Colonic mucosa (tissue), 4 donors: ENCODE results near the gene DNAI2. TPM values are rescaled to one million over a fixed set of nuclear protein-coding genes. Genes with fewer than 3 reads are reported as not detected.

ENCODE experiments used
- DNase-seq: peaks from one replicate; pipeline ENCODE4 v3.0.0-alpha.2; 2020
- H3K27ac ChIP-seq: fragments of 200-600 bp; one replicate; pipeline ENCODE4 v1.8.0; 2021
- H3K27me3 ChIP-seq: fragments of 200-600 bp; one replicate; pipeline ENCODE4 v1.8.0; 2021
- H3K36me3 ChIP-seq: fragments of 200-600 bp; one replicate; pipeline ENCODE4 v1.8.0; 2021
- H3K4me1 ChIP-seq: fragments of 200-600 bp; one replicate; pipeline ENCODE4 v1.8.0; 2021; ENCODE audit warnings: mild to moderate bottlenecking
- H3K4me3 ChIP-seq: fragments of 200-600 bp; one replicate; pipeline ENCODE4 v1.8.0; 2021
- H3K9ac ChIP-seq, 2 donors: one replicate each; pipeline ENCODE4 v1.7.0; 2013; ENCODE audit warnings: control low read depth in 2 of 2, low read depth in 2 of 2, low read length in 2 of 2
- H3K9me3 ChIP-seq: fragments of 200-600 bp; one replicate; pipeline ENCODE4 v1.8.0; 2021
- CTCF ChIP-seq: fragments of 200-600 bp; IDR thresholded peaks from one replicate; pipeline ENCODE4 v1.8.0; 2022; ENCODE audit warnings: antibody characterized with exemption, mild to moderate bottlenecking
- intact Hi-C: fragments of 100-400 bp; cut with DNase I; formaldehyde crosslinking; loops from one replicate; pipeline ENCODE4 v1.14.1; 2022
- total RNA-seq, 2 donors: library from RNA; stranded (reverse); fragmentation: NEBNext Ultra II Directional in 1 of 2; extraction: Animal tissue kit (Norgen Biotek cat#: 25700) in 1 of 2; gene quantifications; one replicate each; pipeline ENCODE4 v1.2.1, GENCODE V29; 2021
- donor health status: healthy.
- donor health status: DM: no; HTN: no; CAD: no.
- donor health status: DM: no; HTN: no; CAD: no.

DNAI2 gene
- total RNA-seq, 2 donors from 2014 or later, result not detected

DNA sequence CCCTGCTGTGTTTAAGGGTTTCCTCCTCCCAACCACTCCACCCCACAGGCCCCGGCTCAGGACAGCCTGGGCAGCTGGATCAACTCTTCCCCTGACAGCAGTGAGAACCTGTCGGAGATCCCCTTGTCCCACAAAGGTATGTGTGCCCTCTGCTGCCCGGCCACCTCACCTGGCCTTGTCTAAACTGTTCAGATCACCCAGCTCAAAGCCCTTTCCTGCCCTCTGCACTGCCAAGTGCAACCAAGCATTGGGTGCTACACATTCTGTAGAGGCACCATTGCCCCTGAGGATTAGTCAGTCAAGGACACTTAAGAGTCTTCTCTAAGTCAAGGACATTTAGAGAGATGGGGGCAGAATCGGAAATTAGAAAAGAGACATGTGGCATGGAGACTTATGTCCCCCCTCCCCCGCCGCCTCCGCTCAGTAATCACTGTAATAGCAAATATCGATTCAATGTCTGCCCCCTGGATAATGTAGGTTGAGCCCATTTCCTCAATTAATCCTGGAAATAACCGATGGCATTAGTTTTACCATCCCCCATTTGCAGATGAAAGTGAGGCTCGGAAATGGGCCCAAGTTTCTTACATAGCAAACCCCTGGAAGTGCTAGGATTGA, 79.5 kb downstream of the DNAI2 start:
- DNase-seq, result no peak
- intact Hi-C loops, result no loop called here
- Histone ChIP-seq H3K9me3 (no peaks in the 10 kb centered on the region), H3K27ac (no peak overlapping the region), H3K27me3 (peaks cover 52% of the 10 kb centered on the region), H3K4me3 (no peak overlapping the region), H3K36me3 (no peaks in the 10 kb centered on the region), H3K4me1 (peaks cover 5% of the 10 kb centered on the region), H3K9ac (no peak overlapping the region)
- TF ChIP-seq CTCF, result no peak

- peaks cover 5% of the 10 kb centered on the region for H3K4me1 ChIP-seq
- intact Hi-C loops, result no loop called here
- H3K9ac ChIP-seq, result no peak overlapping the region
- H3K27ac ChIP-seq, result no peak overlapping the region
- H3K27me3 ChIP-seq, result peaks cover 52% of the 10 kb centered on the region
- H3K9me3 ChIP-seq, result no peaks in the 10 kb centered on the region
- no peak overlapping the region for H3K4me3 ChIP-seq
- peak; percentile 58 for DNase-seq
- no peaks in the 10 kb centered on the region for H3K36me3 ChIP-seq
- TF ChIP-seq CTCF, result peak; percentile 58
Observed at GRCh38 chr17:74354123-74354522, 80.1 kb downstream of the DNAI2 start.

GRCh38 chr17:74354561-74354960, 80.5 kb downstream of the DNAI2 start:
- TF ChIP-seq CTCF, result no peak
- DNase-seq, result no peak
- intact Hi-C loops, result no loop called here
- Histone ChIP-seq H3K27ac (no peak overlapping the region), H3K36me3 (no peaks in the 10 kb centered on the region), H3K4me1 (peaks cover 5% of the 10 kb centered on the region), H3K27me3 (peaks cover 52% of the 10 kb centered on the region), H3K9ac (no peak overlapping the region), H3K9me3 (no peaks in the 10 kb centered on the region), H3K4me3 (no peak overlapping the region)

GRCh38 chr17:74355065-74355464, 81.0 kb downstream of the DNAI2 start:
- TF ChIP-seq CTCF, result no peak
- intact Hi-C loops, result loop anchor here (5.0 kb wide), 1 partner anchor 53 kb away; no protein-coding TSS in a partner anchor
- no peak for DNase-seq
- H3K27ac ChIP-seq, result no peak overlapping the region
- H3K4me1 ChIP-seq, result peaks cover 5% of the 10 kb centered on the region
- H3K9ac ChIP-seq, result no peak overlapping the region
- peaks cover 53% of the 10 kb centered on the region for H3K27me3 ChIP-seq
- H3K36me3 ChIP-seq, result no peaks in the 10 kb centered on the region
- H3K4me3 ChIP-seq, result no peak overlapping the region
- no peaks in the 10 kb centered on the region for H3K9me3 ChIP-seq

DNA sequence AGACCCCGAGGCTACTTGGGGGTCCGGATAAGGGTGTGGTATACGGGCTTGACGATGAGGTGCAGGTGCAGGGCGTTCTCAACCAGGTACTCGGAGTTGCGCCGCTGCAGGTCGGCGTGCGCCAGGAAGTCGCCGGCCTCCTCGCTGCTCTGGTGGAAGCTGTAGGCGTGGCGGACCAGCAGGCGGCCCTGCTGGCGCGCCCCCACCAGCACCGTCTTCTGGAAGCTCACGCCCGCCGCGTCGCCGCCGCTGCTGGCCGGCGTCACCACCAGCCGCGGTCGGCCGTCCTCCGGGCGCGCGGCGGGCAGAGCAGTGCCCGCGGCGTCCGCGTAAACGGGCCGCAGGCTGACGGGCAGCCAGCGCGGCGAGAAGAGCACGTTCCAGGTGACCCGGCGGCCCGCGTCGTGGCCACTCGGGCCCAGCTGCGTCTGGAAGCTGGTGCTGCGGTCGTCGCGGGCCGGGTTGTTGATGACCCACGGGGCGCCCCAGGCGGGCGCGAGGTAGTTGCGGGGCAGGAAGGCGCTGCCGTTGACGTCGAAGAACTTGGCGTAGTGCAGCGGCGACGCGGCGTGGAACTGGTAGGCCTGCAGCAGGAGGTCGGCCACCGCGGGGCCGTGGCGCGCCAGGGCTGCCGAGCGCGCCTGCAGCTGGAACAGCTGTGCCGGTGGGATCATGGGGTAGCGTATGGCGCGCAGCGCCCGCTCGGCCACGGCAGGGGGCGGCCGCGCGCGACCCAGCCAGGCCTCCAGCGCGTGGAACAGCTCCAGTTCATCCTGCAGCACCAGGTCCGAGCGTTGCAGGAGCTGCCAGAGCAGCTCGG, 82.8 kb downstream of the DNAI2 start:
- H3K36me3 ChIP-seq, result no peaks in the 10 kb centered on the region
- H3K27ac ChIP-seq, result no peak overlapping the region
- no peak overlapping the region for H3K9ac ChIP-seq
- intact Hi-C loops, result loop anchor here (5.0 kb wide), 1 partner anchor 55 kb away; no protein-coding TSS in a partner anchor
- TF ChIP-seq CTCF, result no peak
- H3K9me3 ChIP-seq, result no peaks in the 10 kb centered on the region
- H3K4me3 ChIP-seq, result peak overlapping the region; percentile 2
- peaks cover 58% of the 10 kb centered on the region for H3K27me3 ChIP-seq
- peaks cover 5% of the 10 kb centered on the region for H3K4me1 ChIP-seq
- DNase-seq, result no peak
